ENCODE data around the gene SYT11.
A peak's percentile ranks its signal among the peaks of the same experiment; 100 is the strongest.
"Not testable (repeated sequence)": the region's sequence is repeated elsewhere in the genome, so short reads cannot be mapped to it uniquely, and the experiment has no call there.

The SYT11 gene

GRCh38 chr1:155859234-155859829 is at the start of gene SYT11:
TSS of gene SYT11 (plus strand) at chr1:155859567. CDS start at chr1:155859762, 195 bp downstream.
- DNase-seq = peak; percentile 98

- no peak for DNase-seq
Measured at GRCh38 chr1:155812878-155813277, 46.5 kb upstream of the SYT11 start.

- no peak for DNase-seq
Measured at GRCh38 chr1:155813672-155814071, 45.7 kb upstream of the SYT11 start.

- no peak for DNase-seq
Measured at GRCh38 chr1:155816351-155816750, 43.0 kb upstream of the SYT11 start.

GRCh38 chr1:155827450-155827849 is 31.9 kb upstream of the SYT11 start:
- DNase-seq = no peak

- DNase-seq = no peak
Measured at GRCh38 chr1:155831279-155831976, 27.9 kb upstream of the SYT11 start.

- DNase-seq = no peak
Measured at GRCh38 chr1:155833665-155834295, 25.6 kb upstream of the SYT11 start.

- DNase-seq = no peak
Measured at GRCh38 chr1:155834296-155834926, 25.0 kb upstream of the SYT11 start.

GRCh38 chr1:155834927-155835399 is 24.4 kb upstream of the SYT11 start:
- not testable (repeated sequence) for DNase-seq

GRCh38 chr1:155835548-155835947 is 23.8 kb upstream of the SYT11 start:
- DNase-seq = no peak

- DNase-seq = no peak
Measured at GRCh38 chr1:155840386-155840785, 19.0 kb upstream of the SYT11 start.

GRCh38 chr1:155844860-155845421 is 14.4 kb upstream of the SYT11 start:
- DNase-seq = no peak

- no peak for DNase-seq
Measured at GRCh38 chr1:155847823-155848529, 11.4 kb upstream of the SYT11 start.

- DNase-seq = no peak
Measured at GRCh38 chr1:155850345-155850744, 9.0 kb upstream of the SYT11 start.

GRCh38 chr1:155856257-155856974 is 3.0 kb upstream of the SYT11 start:
- DNase-seq = no peak

GRCh38 chr1:155856975-155857930 is 2.1 kb upstream of the SYT11 start, which contains the start of gene GON4L:
TSS of gene GON4L (minus strand) at chr1:155857214. CDS start at chr1:155853780, 3,434 bp downstream.
- peak; percentile 91 for DNase-seq

- no peak for DNase-seq
Measured at GRCh38 chr1:155858800-155859233, 550 bp upstream of the SYT11 start.

- no peak for DNase-seq
Measured at GRCh38 chr1:155859881-155860871, 809 bp downstream of the SYT11 start.

GRCh38 chr1:155860970-155861510 is 1.7 kb downstream of the SYT11 start:
- no peak for DNase-seq

All from NCI-H187 treated with DMSO at 0.1 percent for 48 hours (cell line).